AG10803 (cell line): ENCODE measurements around the gene FNBP1.
A peak's percentile ranks its signal among the peaks of the same experiment; 100 is the strongest.

ENCODE experiments used
- DNase-seq: peaks from one replicate; pipeline ENCODE4 v3.0.0; 2010; ENCODE audit warnings: low read depth
- H3K4me3 ChIP-seq: 2 replicates; pipeline ENCODE4 v1.5.1; 2011; ENCODE audit warnings: mild to moderate bottlenecking, low read length, control low read depth
- TF ChIP-seq, protein P1 (sequence below): conservative IDR thresholded peaks from 2 replicates; pipeline ENCODE4 v1.5.1; 2011; ENCODE audit warnings: mild to moderate bottlenecking, low read length, control low read depth, inconsistent platforms

FNBP1 gene

DNA sequence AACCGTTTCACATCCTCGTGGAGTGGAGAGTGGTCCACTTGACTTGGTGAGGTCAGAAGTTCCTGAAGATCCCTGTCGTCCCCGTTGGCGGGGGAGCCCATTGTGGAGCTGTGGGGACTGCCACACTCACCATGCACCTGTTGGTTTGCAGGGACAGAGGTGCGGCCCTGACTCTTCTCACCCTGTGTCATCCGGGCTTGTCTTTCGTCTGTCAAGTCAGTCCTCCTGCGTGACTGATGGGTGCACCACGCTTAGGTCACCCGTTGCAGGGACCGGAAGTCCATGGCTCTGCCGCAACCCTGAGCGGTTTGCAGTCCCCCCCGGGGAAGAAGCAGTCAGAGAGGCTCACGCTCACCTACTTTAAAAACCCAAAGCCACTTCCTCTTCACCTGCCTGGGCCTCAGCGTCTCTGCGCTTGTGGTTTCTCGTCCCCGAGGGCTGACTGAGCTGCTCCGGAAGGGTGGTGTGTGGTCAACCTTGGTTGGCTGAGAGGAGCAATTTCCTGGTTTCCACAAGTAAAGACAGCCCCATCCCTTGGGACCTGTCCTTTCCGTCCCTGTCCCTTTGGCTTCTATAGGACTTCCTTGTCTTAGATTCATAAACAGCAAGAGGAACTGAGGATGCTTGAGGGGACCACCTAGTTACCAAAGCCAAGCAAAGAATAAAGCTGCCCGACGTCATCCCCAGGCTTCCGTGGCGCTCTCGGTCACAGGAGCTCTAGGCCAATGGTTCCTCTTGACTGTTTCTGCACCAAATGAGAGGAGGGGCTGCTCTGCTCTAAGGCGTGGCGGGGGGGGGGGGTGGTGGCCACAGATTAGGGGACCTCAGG, 154.5 kb downstream of the FNBP1 start:
- TF ChIP-seq, protein P1, sequence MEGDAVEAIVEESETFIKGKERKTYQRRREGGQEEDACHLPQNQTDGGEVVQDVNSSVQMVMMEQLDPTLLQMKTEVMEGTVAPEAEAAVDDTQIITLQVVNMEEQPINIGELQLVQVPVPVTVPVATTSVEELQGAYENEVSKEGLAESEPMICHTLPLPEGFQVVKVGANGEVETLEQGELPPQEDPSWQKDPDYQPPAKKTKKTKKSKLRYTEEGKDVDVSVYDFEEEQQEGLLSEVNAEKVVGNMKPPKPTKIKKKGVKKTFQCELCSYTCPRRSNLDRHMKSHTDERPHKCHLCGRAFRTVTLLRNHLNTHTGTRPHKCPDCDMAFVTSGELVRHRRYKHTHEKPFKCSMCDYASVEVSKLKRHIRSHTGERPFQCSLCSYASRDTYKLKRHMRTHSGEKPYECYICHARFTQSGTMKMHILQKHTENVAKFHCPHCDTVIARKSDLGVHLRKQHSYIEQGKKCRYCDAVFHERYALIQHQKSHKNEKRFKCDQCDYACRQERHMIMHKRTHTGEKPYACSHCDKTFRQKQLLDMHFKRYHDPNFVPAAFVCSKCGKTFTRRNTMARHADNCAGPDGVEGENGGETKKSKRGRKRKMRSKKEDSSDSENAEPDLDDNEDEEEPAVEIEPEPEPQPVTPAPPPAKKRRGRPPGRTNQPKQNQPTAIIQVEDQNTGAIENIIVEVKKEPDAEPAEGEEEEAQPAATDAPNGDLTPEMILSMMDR: no peak
- no peak overlapping the region for H3K4me3 ChIP-seq
- no peak for DNase-seq

DNA sequence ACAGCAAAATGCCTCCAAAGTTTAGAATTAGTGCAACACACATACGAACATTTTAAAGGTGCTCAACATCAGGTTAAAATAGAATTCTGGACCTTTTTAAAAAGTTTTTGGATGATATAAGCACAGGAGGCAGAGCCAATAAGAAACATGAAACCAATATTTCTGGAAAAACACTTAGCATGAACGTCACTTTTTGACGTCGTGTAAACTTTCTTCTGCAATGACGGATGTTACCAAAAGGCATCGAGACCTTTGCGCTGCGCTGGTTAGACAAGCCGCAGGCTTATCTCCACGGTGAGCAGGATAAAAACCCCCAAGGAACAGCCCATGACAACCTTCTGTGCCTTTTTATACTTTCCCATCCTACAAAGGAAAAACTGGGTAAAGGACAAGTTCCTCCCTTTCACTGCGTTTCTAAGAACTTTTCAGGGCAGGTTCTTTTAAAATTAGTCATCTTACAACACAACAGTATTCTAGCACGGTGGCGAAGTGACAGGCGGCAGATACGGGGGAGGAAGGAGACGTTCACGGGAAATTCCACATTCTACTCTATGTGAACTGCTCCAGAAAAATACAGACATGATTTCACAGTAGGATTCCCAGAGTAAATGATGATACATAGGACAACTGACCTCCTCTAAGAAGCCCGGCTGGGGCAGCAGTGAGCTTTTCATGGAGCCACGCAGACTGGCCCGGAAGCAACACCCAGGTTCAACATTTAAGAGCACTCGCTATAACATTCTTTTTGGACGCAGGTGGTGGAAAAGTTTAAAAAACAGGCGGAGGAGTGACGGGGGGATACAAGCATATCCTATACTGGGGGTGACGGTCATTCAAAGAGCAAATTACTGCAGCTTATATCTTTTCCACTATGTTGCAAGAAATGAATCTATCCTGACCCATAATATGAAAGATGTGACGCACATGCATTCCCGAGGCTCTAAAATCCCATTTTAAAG, 155.4 kb downstream of the FNBP1 start:
- DNase-seq: peak; percentile 37

DNA sequence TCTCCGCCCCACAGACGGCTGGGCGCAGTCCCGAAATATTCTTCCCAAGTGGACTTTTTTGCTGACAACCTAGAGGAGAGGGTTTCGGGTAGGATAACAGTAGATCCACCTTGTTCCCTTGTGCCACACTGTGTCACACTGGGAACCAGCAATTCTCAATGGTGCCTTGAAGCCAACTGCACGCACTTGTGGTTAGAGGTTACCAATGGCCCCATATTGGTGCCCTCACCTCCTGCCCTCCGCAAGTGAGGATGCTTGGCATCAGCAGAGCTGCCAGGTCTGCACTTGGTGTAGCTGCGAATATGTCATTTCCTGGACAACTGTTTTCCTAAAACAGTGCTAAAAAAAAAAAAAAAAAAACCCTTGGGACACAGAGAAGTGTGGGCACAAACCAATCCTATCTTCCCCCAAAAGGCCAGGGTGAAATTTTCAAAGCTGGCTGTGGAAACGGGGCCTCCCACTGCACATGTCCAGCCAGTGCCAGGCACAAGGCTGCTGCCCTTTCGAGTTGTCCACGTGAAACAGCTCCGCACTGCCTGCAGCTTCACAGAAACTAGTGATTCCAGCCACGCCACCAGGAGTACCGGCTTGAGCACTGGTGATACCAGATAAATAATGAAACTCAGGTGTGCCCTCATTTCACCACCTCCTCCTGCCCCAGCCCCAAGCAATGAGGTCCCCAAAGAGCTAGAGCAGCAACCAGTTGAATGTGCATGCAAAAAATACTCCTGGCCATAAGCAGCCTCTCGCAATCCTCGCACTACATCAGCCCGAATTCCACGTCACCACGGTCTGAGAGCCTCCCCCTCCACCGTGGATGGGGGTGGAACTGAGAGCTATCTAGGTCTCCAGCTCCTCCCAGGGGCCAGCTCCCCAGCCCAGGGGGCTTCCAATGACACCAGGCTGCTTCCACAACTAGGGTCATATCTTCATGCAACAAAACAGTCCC, 156.5 kb downstream of the FNBP1 start:
- TF ChIP-seq, protein P1: no peak
- H3K4me3 ChIP-seq: peak overlapping the region; percentile 39; the same call in 1 of the 2 replicates
- DNase-seq: no peak

More for the DNA sequence above, 155.4 kb downstream of the FNBP1 start:
- no peak overlapping the region for H3K4me3 ChIP-seq
- TF ChIP-seq, protein P1: peak; percentile 19

DNA sequence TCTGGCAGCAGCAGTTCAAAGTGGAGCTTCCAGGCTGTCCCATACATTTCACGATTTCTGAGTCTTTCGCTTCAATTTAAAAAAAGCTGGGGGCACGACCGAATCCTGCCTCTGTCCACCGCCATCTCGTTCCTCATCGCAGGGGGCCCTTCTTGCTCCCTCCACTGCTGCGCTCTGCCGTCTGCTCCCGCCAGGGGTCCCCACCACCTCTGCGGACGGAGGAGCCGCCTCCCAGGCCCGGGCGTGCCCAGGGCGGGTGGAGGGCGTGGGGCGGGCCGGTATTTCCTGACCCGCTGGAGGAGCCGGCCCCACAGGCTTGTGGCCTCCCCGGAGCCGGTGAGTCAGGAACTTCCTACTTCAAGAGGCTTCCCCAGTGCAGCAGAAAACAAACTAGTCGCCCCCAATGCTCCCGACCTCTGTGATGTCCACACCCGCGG, 157.3 kb downstream of the FNBP1 start:
- TF ChIP-seq, protein P1: peak; percentile 87
- peak; percentile 89 for DNase-seq
- H3K4me3 ChIP-seq: peak overlapping the region; percentile 40

DNA sequence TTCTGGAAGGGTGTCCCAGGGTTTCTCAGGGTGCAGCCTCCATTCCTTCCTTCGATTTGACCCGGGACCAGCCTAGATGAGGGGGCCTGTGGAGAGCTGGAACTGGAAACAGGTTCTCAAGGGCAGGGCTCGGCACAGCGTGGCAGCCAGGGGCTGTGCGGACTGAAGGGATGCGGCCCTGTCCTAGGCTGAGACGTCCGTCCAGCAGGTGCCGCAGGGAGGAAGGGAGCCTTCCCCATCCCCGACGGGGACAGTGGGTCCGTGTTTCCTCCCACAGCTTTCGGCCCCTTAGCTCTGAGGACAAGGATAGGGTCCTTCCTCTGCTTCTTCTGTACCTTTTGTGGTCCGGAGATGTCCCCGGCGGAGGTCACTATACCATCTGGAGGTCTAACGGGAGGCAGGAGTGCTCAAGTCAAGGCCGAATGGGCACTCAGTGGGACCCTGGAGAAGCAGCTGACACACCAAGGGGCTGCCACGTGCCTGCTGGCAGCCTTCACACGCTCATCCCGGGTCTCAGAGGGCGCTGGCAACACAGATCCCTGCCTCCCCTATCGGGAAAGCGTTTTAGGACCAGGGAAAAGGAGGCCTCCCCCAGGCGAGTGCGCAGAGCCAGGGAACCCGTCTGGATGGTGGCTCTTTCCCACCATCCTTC, 157.8 kb downstream of the FNBP1 start:
- TF ChIP-seq, protein P1: peak; percentile 35
- H3K4me3 ChIP-seq: peak overlapping the region; percentile 40
- no peak for DNase-seq
